Muscle layer of colon (tissue), 2 donors: ENCODE results near the gene TCEAL8.

ENCODE experiments used
- H3K27ac ChIP-seq: one replicate; pipeline ENCODE4 v1.7.0; 2013; ENCODE audit warnings: low read depth, mild to moderate bottlenecking, low read length, moderate library complexity
- H3K27me3 ChIP-seq, 2 donors: one replicate each; pipeline ENCODE4 v1.7.0; 2013; ENCODE audit warnings: low read length in 2 of 2, mild to moderate bottlenecking in 2 of 2; ENCODE audit not compliant: insufficient read depth in 2 of 2, control insufficient read depth in 1 of 2
- H3K36me3 ChIP-seq: one replicate; pipeline ENCODE4 v1.7.0; 2013; ENCODE audit warnings: mild to moderate bottlenecking, low read length; ENCODE audit not compliant: insufficient read depth
- H3K4me1 ChIP-seq: one replicate; pipeline ENCODE4 v1.7.0; 2013; ENCODE audit warnings: mild to moderate bottlenecking, low read length; ENCODE audit not compliant: insufficient read depth
- H3K4me3 ChIP-seq, 2 donors: one replicate each; pipeline ENCODE4 v1.7.0; 2013; ENCODE audit warnings: low read length in 2 of 2, low read depth in 1 of 2, mild to moderate bottlenecking in 1 of 2, moderate library complexity in 1 of 2
- H3K9ac ChIP-seq: one replicate; pipeline ENCODE4 v1.7.0; 2013; ENCODE audit warnings: low read length
- H3K9me3 ChIP-seq: one replicate; pipeline ENCODE4 v1.7.0; 2013; ENCODE audit warnings: mild to moderate bottlenecking, low read length
- donor health status: abdominal sarcoma.
- donor health status: Adenocarcinoma of cecum.

The TCEAL8 gene

GRCh38 chrX:103214870-103215424 lies 40.0 kb downstream of the TCEAL8 start, which contains the start of gene BEX4:
BEX4 (plus strand) TSS chrX:103215108; CDS start chrX:103216154, 1,046 bp downstream.
- no peaks in the 10 kb centered on the region for H3K36me3 ChIP-seq
- peak within 1 kb of the TSS; percentile 32 to 69 for H3K4me3 ChIP-seq
- H3K27ac ChIP-seq = peak within 1 kb of the TSS; percentile 88
- H3K27me3 ChIP-seq = peaks cover 0 to 13% of the 10 kb centered on the region in 2 donors
- no peaks in the 10 kb centered on the region for H3K4me1 ChIP-seq
- H3K9me3 ChIP-seq = no peaks in the 10 kb centered on the region
- peak within 1 kb of the TSS; percentile 41 for H3K9ac ChIP-seq

- Histone ChIP-seq H3K9ac (no peak overlapping the region), H3K9me3 (no peaks in the 10 kb centered on the region), H3K27ac (no peak overlapping the region), H3K4me1 (no peaks in the 10 kb centered on the region), H3K4me3 (no peak overlapping the region), H3K36me3 (no peaks in the 10 kb centered on the region), H3K27me3 (peaks cover 0 to 13% of the 10 kb centered on the region in 2 donors)
Measured at GRCh38 chrX:103212749-103213457, 42.1 kb downstream of the TCEAL8 start.

GRCh38 chrX:103211012-103211715 lies 43.8 kb downstream of the TCEAL8 start:
- no peak overlapping the region for H3K27ac ChIP-seq
- H3K9ac ChIP-seq = no peak overlapping the region
- peaks cover 0 to 14% of the 10 kb centered on the region in 2 donors for H3K27me3 ChIP-seq
- H3K9me3 ChIP-seq = no peaks in the 10 kb centered on the region
- no peaks in the 10 kb centered on the region for H3K36me3 ChIP-seq
- no peaks in the 10 kb centered on the region for H3K4me1 ChIP-seq
- H3K4me3 ChIP-seq = no peak overlapping the region

GRCh38 chrX:103210056-103210455 lies 44.9 kb downstream of the TCEAL8 start:
- peaks cover 0 to 10% of the 10 kb centered on the region in 2 donors for H3K27me3 ChIP-seq
- H3K9ac ChIP-seq = no peak overlapping the region
- H3K4me1 ChIP-seq = no peaks in the 10 kb centered on the region
- no peak overlapping the region for H3K27ac ChIP-seq
- no peak overlapping the region for H3K4me3 ChIP-seq
- H3K9me3 ChIP-seq = no peaks in the 10 kb centered on the region
- no peaks in the 10 kb centered on the region for H3K36me3 ChIP-seq
